Stimulated activated CD8-positive, alpha-beta memory T cell treated with anti-CD3 and anti-CD28 coated beads, Interleukin-12 subunit alpha, Interleukin-12 subunit beta, amount 100 ng/mL, for 1 hour (primary cell): ENCODE data around the gene ABHD6.
A peak's percentile ranks its signal among the peaks of the same experiment; 100 is the strongest.
"Not testable (repeated sequence)": the region's sequence is repeated elsewhere in the genome, so short reads cannot be mapped to it uniquely, and the experiment has no call there.

Experiments
- DNase-seq: peaks from one replicate; pipeline ENCODE4 v3.0.0-alpha.2; 2020; ENCODE audit warnings: low read depth

The ABHD6 gene

DNA sequence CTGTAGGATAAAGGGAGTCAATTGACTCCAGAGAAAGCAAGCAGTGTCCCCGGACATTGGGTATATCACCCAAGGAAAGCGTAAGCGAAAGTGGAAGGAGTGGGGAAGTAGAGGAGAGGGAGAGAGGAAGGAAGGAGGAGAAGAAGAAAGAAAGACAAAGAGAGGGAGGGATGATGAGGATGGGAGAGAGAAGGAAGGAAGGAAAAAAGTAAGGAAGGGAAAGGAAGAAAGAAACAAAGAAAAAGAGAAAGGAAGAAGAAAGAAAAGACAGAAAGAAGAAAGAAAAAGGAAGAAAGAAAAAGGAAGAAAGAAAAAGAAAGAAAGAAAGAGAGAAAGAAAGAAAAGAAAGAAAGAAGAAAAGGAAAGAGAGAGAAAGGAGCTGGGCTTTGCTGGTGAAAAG is 27.7 kb upstream of the ABHD6 start:
- DNase-seq = no peak

DNA sequence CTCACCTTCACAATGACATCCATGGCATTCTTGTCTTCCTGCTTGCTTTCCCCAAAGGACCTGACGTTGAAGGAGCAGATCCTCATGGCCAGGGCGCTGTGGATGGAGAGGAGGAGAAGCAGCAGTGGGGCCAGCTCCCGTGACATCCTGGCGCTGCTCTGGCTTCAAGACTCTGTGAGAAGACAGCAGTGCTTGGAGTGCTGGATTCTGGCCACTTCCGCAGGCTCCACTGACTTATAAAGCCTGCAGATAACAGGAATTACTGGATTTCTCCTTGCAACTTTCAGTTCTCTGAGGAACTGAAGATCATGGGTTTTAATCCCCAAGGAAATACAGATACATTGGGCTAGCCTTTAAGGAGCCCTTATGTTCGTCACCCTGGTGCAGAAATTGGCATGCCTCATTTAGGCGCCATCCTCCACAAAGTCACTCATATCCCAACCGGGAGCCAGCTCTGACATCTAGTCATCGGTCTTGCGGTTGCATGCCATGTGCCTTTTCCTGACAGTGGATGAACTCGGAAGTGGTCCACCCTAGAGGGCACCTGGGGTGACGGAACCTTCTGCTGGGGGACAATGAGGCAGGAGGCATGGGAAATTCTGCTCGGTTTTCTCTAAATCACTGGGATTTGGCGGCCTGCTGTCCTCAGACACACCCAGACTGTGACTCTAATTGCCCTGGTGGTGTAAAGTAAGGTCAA is 26.7 kb upstream of the ABHD6 start, which contains the start of gene DNASE1L3:
Gene DNASE1L3 (minus strand): TSS at position 212 of the 700 bp plus-strand sequence. CDS start 66 bp downstream, at position 146.
- no peak for DNase-seq

DNA sequence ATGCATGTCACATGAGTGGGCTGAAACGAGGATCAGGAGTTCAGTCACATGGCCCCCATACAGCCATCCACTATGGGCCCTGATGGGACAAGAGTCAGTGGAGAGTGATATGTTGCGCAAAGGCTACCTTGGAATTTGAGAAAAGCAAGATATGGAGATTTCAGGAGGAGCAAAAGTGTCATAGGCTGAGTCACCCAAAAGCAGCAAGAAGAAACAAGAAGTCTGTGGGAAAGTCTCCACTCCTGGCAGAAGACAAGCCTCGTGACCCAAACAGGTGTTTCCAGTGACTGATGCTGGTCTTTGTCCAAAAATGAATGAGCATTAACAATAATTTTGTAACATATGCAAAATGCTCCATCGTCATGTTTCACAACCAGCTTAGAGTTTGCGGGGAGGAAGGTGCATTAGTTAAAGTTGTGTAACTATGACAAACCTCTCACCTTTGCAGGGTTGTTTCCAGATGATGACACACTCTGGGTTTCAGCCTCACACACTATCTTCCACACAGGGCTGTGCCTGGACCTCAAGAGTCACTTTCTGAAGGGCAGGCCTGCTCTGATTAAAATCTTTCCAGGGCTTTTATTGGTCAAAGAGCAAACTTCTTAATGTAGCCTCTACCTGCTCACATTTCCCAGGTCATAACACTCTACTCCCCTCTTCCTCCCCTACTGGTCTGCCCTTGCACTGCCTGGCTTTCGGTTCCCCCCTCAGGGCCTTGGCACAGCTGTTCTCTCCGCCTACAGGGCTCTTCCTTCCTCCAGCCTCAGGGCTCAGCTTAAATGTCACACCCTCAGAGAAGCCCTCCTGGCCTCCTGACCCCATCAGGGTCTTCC is 22.9 kb upstream of the ABHD6 start:
- no peak for DNase-seq

DNA sequence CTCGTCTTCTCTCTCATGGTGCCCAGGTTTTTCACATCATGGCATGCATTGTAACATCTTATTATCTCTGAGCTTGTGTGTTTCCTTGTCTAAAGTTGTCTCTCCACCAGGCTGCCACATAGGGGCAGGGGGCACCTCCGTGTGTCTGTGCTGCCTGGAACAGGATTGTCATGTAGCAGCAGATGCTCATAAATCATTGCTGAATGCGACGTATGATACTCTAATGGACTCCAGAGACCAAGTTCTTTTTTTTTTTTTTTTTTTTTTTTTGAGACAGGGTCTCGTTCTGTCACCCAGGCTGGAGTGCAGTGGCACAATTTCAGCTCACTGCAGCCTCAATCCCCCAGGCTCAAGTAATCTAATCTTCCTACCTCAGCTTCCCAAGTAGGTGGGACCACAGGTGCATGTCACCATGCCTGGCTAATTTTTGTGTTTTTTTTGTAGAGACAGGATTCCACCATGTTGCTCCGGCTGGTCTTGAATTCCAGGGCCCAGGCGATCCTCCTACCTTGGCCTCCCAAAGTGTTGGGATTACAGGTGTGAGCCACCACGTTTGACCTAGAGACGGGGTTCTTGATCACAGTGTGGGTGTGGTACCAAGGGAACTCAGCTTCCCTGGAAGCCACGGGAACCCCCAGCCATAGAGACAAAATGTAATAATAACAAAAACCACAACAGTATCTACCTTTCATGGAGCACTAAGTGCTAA is 22.1 kb upstream of the ABHD6 start:
- no peak for DNase-seq

DNA sequence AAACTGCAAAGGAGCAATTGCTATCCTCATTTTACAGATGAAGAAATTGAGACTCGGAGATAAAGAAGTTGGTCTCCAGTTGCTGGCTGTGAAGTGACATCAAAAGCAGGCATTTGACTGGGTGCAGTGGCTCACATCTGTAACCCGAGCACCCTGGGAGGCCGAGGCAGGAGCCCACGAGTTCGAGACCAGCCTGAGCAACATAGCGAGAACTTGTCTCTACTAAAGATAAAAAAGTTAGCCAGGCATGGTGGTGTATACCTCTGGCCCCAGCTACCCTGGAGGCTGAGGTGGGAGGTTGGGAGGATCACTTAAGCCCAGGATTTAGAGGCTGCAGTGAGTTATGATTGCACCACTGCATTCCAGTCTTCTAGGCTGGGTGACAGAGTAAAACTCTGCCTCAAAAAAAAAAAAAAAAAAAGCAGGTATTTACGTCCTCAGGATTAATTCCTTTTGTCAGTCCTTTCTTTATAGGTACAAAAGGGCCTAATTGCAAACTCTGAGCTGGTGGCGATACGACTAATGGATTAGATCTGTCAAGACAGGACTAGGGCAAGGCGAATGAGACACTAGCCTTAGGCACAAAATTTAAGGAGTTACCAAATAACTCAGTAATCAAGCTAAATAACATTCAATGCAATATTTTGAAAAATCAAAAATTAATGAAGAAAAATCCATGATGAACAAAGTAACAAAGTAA is 20.9 kb upstream of the ABHD6 start:
- DNase-seq = no peak

DNA sequence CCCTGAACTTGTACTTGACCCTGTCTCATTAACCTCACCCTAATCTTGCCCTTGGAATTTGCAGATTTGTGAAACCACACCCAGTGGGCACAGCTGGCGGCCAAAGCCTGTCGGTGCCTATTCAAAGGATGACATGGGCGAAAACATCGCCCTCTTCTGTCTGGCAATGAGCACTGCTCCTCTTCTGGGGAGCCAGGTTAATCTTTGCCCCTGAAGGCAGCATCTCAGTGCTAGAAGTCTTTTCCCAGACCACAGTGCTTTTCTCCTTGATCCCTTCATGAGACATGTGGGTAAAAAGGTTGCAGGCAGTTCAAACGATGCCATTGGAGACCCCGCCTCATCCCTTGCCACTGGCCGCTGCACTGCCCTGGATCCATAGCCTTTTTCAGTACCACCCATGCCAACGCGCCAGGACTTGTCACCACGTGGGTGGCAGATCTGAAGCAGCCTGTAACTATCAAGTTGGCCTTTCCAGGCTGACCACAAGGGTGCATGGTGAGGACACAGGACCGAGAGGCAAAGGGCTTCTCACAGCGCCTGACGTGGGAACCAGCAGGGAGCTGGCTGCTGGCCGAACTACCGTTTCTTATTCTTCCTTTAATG is 20.3 kb upstream of the ABHD6 start:
- DNase-seq = peak; percentile 23

DNA sequence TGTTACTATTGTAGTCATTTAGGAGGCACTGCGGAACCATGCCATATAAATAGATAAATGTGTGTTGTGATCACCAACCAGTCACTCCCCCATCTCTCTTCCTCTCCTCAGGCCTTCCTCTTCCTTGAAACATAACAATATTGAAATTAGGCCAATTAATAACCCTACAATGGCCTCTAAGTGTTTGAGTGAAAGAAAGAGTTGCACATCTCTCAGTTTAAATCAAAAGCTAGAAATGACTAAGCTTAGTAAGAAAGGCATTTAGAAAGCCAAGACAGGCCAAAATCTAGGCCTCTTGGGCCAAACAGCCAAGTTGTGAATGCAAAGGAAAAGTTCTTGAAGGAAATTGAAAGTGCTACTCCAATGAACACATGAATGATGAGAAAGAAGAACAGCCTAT is 18.7 kb upstream of the ABHD6 start:
- no peak for DNase-seq

DNA sequence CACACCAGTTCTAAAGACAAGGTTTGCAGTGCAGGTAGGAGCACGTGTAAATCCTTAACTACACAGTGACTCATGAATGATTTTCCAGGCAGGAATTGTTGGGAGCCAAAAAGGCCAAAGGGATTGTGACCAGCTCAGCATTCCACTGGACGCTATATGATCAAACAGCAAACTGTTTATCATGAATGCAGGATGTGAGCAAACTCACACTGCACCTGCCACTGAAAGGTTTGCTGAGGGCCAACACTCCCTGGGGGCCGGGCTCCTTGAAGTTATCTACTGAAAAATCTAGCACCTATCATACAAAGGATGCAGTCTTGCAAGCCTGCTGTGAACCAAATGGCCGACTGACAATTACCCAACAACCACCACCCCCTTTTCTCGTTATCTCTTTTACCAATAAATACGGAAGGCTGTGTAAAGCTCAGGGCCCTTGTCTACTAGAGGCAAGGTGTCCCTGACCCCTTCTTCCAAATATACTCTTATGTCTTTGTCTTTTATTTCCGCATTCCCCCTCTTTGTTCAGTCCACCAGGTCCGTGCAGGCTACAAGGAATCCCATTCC is 15.3 kb upstream of the ABHD6 start:
- no peak for DNase-seq

DNA sequence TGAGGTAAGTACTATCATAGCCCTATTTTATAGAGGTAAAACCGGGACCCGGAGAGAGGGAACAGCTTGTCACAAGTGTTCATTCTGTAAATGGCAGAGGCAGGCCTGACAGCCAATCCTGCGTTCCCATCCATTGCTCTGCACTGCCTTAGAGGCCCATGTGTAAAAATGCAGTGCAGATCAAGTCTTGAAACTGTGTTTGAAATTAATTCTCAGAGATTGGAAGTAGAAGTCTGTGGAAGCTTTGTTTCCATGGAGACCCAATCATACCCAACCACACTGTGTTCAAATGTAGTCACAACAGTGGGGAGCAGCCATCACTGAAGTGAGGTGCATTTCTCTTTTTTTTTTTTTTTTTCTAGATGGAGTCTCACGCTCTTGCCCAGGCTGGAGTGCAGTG is 13.7 kb upstream of the ABHD6 start:
- DNase-seq = no peak

DNA sequence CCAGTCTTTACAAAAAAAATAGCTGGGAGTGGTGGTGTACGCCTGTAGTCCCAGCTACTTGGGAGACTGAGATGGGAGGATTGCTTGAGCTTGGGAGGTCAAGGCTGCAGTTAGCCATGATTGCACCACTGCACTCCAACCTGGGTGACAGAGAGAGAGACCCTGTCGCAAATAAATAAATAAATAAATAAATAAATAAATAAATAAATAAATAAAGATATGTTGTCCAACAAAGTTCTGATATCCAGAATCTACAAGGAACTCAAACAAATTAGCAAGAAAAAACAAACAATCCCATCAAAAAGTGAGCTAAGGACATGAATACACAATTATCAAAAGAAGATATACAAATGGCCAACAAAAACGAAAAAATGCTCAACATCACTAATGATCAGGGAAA is 9.7 kb upstream of the ABHD6 start:
- not testable (repeated sequence) for DNase-seq

DNA sequence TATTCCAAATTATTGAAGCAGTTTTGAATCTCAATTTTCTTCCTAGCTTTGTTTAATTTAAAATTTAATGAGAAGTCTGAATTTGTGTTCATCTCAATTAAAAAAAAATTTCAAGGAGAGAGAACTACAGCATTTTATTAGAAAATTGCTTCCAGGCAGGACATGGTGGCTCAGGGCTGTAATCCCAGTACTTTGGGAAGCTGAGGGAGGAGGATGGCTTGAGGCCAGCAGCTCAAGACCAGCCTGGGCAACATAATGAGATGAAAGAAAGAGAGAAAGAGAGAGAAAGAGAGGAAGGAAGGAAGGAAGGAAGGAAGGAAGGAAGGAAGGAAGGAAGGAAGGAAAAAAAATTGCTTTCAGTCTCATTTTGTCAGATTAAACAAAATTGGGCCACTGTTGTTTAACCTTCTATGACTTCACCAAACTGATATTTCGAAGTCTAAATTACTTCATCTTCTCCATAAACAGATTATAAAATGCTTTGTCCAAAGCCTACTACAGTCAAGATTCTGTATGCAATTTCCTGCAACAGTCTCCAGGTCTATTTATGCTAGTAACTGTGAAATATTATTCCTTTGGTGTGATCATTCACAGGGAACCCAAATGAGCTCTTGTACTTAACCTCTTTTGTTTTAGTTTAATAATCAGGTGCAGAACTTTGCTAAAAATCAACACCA is 6.6 kb upstream of the ABHD6 start:
- DNase-seq = no peak

DNA sequence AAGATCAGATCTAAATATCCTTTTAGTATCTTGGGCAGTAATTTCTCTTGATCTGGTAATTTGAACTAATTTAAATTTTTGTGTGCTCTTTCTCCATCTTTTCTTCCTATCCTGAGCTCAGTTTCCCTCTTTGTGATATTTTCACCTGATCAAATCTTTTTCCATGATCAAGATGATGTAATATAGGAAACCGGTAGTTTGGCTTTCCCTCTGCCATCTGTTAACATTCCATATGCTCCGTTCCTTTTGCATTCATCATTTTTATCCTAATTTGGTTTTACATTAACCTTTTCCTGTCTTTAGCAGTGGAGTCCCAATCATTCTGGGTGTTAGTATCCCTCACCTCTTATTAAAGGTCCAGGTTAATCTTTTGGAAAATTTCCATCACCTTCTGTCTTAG is 5.9 kb upstream of the ABHD6 start:
- no peak for DNase-seq

DNA sequence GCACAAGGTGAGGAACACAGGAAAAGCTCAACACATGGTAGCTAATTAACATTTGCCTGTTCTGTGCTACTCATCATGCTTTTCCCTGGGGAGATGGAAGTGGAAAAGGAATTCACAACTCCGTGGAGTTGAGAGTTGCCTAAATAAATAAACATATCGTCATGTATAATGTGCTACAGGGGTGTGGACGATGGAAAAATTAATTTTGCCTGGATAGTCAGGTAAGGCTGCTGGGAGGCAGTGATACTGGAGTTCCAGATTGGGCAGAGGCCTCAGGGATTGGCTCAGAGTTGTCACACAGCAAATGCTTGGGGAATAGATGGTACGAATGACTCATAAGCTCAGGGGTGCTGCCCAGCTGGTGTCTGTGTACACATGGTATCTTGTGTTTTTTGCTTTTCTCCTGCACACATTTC is 3.1 kb upstream of the ABHD6 start:
- DNase-seq = no peak

DNA sequence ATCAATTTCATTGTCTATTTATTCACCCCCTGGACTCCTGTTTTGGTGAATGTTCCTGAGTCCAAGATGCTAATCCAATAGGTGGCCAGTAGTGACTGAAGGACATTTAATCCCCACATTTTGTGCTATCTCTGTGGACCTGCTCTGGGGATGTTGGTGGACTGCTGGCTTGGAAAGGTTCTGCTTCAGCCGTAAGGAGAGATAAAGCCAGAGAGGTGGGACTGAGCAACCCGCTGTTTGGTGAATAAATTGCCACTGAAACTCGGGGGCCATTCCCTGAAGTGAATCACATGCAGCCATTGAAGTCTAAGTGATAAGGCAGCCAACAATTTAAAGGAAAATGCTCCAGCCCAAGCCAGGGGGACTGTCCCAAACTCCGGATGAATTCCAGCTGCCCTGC is 1.6 kb upstream of the ABHD6 start:
- no peak for DNase-seq

DNA sequence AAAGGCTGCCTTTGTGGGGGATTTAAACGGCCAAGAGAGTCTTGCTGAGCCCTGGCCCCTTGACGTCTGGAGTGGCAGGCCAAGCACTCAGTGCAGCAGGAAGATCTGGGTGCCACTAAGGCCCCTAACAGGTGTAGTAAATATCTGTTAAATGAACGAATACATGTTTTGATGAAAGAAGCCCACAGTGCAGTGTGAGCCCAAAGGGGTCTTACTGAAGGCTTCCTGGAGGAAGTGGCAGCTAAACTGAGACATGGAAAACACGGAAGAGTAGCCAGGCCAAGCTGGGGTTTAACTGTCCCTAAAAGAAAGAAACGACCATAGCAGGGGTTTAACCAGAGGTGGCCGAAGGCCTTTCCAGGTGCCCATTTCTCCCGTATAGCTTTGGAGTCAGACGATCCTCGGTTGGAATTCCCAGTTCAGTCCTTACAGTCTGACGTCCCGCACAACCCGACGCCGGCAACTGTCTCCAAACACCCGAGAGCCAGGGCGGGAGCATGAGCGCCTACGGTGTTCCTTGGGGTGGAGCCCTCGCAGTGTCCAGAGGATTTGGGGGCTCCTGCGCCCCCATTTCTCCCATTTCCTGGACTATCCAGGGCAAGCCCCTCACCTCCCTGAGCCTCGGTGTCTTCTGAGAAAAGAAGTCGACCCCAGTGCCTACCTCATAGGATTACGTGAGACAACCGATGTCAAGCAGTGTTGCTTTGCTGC is 910 bp upstream of the ABHD6 start:
- no peak for DNase-seq

DNA sequence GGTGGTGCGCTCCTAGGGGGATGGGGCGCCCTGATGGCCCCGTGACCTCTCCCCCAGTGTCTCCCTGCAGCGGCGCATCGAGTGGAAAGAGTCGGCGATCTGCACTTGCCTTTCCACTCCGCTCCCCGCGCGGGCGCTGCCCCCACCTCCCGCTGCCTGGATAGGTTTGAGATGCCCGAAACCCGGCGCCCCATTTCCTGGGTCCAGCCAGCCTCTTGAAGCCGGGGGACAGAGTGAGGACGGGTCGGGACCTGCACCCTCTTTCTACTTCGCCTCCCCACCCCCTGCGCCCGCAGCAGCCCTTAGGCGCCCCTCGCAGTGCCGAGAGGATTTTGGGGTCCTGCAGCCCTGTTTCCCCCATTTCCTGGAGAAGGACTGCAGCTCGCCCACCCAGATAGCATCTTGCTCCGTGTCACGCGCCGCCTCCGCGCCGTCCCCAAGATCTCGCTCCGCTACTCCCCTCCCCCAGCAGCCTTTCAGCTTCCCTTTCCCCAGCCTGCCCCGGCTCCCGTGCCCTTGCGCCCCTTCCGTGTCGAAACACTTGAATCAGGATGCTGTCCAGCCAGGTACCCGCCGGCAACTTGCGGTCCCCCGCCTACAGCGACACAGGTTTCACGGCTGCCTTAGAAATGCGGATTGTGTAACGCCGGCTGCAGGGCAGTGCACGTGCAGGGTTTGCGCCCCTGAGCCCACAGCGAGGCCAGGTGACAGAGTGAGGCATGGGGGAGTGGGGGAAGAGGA is 519 bp downstream of the ABHD6 start:
- DNase-seq = peak; percentile 34

DNA sequence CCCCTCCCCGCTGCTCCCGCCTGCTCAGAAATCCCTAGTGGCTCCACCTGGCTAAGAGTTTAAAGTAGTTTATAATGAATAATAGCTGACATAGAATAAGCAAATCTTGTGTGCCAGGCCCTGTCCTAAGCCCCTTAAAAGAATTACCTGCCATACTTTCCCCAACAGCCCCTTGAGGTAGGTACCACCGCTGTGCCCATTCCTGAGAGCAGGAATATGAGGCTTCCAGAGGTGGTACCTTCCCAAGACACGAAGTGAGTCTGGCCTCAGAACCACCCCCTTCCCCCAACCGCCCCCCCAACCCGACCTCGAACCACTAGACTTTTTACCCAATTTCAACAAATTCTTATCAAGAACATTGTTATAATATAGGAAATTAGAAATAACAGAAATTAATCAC is 1.2 kb downstream of the ABHD6 start:
- no peak for DNase-seq

DNA sequence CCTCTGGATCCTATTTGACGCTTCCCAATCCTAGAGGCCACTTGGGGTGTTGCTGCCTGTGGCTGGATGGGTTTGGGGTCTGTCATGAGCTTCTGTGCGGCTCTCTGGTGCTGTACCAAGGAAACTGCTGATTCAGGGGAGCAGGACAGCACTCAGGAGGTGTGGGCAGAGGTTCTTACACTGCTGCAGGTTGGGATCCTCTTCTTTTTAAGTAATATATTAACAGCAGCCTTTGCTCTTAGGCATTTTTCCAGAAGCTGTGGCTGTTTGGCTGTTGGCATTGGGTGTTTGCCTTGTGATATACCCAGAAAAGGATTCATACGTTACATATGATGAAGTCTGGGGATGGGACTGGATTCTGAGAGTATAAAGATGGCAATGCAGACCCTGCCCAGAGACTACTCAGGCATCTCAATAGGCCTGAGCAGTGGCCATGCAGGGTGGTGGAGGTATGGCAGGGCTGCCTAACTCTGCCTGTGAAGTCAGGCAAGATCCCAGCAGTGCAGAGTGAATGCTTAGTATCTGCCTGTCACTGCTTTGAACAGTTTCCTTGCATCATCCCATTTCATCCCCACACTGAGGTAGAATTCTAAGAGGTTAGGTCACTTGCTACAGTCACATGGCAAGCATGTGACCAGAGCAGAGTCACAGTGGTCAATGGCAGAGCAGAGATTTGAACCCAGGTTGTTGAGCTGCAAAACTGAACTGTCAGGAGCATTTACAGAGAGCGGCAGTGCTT is 3.9 kb downstream of the ABHD6 start:
- DNase-seq = no peak

DNA sequence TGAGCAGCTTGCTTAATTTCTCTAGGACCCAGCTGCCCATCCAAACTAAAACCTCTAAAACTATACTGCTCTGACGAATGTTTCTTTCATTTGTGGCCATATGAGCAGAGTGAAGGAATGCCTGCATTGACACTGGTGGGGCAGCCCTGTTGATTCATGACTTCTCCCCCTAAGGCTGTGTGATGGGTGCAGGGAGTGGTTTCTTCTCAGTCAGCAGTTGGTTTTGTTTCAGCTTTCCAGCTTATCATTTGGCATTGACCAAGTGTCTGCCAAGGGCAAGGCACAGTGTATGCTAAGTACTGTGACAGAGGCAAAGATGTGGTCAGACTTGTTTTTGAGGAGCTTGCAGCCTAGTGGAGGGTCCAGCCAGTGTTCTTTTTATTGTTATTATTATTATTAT is 4.7 kb downstream of the ABHD6 start:
- DNase-seq = no peak
